AG04449 (cell line): ENCODE results near the gene SYNRG.
A peak's percentile ranks its signal among the peaks of the same experiment; 100 is the strongest.

Source experiments
- CTCF ChIA-PET: fragments of 350-600 bp; formaldehyde crosslinking; extraction: SDS; loops from one replicate; lab custom pipeline; 2021; ENCODE audit warnings: antibody characterized with exemption; lab: Yijun Ruan, JAX
- POLR2A ChIA-PET: fragments of 400-600, 350-600 bp; formaldehyde crosslinking; extraction: SDS; loops from one replicate; lab custom pipeline; 2020; ENCODE audit warnings: antibody characterized with exemption, inconsistent platforms; lab: Yijun Ruan, JAX
- DNase-seq: peaks from one replicate; pipeline ENCODE4 v3.0.0-alpha.2; 2010; ENCODE audit warnings: low read depth, low spot score
- H3K4me3 ChIP-seq: 2 replicates; pipeline ENCODE4 v1.5.1; 2011; ENCODE audit warnings: low read depth, mild to moderate bottlenecking, control low read depth, low read length
- CTCF ChIP-seq: IDR thresholded peaks from one replicate; pipeline ENCODE4 v1.5.1; 2011; ENCODE audit warnings: mild to moderate bottlenecking, moderate library complexity, low read length, control low read depth, inconsistent platforms; ENCODE audit not compliant: insufficient read depth; ENCODE audit errors: missing control alignments

SYNRG gene

DNA sequence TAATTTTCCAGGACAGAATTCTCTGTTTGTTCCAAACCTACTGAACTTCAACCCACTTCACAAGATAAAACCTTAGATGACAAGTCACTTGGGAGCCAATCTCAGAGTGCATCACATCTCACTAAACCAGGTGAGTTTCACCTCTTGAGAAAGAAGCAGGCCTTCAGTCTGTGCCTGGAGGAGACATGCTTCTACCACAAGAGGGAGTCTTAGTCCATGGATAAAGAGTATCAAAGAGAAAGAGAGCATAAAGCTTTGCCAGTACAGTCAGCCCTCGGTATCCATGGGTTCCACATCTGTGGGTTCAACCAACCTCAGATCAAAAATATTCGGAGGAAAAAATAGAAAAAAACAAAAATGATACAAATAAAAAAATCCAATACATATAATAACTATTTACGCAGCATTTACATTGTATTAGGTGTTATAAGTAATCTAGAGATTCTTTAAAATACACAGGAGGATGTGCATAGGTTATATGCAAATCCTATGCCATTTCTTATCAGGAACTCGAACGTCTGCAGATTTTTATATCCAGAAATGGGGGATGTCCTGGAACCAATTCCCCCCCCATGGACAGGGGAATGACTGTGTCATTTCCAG, 81.9 kb downstream of the SYNRG start:
- no peak overlapping the region for H3K4me3 ChIP-seq
- no peak for DNase-seq
- POLR2A ChIA-PET: no interaction called here
- CTCF ChIA-PET: interaction anchor here (0.6 to 4.2 kb wide), 17 partner anchors 10 to 318 kb away, joined by 3 to 52 read pairs (median 4); no protein-coding TSS in a partner anchor
- TF ChIP-seq CTCF: peak; percentile 67

DNA sequence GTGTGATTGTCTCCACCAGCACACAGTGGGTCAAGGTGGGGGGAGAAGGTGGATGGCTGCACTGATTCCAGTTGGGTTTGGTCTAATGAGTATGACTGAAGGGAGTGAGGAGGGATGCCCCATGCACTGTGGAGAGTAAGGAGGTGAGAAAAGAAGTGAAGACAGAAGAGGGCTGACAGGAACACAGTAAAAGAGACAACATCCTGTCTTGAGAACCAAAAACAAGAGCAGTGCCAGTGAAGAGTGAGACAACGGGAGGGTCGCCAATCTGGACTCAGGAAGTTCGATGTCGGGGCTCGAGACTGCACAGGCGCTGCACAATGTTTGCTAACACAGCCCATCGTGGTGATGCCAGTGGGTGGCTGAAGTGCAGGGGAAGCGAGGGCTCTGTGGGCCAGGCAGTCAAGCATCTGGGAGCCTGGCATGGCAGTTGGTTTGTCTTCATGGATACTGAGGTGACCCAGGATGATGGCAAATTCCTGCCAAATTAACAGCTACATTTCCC, 85.5 kb downstream of the SYNRG start:
- DNase-seq: no peak
- POLR2A ChIA-PET: no interaction called here
- no peak for TF ChIP-seq CTCF
- H3K4me3 ChIP-seq: no peak overlapping the region
- CTCF ChIA-PET: interaction anchor here (1.3 kb wide), 2 partner anchors 151 to 292 kb away, joined by 4 to 5 read pairs; no protein-coding TSS in a partner anchor

DNA sequence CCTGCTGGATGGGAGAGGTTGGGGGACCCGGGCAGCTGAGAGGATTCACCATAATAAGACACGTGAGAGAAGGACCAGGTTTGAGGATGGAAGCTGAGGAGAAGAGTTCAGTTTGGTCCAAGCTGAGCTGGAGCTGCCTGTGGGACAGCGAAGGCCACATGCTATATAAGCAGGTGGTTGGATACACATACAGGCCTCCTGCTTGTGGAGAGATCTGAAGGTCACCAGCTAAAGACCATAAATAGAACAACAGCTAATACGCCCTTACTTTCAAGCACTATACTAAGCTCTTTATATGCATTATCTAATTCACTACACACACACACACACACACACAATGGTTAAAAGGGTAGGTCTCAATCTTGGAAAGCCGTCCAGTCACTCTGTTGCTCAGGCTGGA, 87.4 kb downstream of the SYNRG start:
- no peak for DNase-seq
- no peak overlapping the region for H3K4me3 ChIP-seq
- no peak for TF ChIP-seq CTCF
- CTCF ChIA-PET: interaction anchor here (0.5 to 1.5 kb wide), 6 partner anchors 9 to 294 kb away, joined by 3 to 4 read pairs (median 3); no protein-coding TSS in a partner anchor
- POLR2A ChIA-PET: no interaction called here

DNA sequence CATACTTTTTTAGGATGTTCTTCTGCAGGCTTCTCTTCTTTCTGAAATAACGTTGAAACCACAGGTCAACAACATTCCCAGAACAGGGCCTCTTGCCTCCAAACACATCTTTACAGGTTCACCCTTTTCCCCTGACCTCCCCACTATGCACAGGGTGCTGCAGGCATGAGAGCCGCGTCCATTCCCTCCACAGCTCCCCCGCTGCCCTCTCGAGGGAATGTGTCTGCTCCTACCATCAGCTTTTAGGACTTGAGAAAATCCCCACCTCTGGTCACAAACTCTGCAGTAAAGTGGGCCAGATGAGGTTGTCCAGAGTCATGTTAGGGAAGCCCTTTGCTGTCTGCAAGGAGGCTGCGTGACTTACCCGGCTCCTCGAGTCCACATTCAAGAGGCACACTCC, 89.0 kb downstream of the SYNRG start:
- ChIA-PET POLR2A (interaction anchor here (0.7 kb wide), 1 partner anchor 16 kb away, joined by 4 read pairs; no protein-coding TSS in a partner anchor), CTCF (interaction anchor here (1.0 to 6.2 kb wide), 4 partner anchors 7 to 326 kb away, joined by 3 to 52 read pairs (median 4); no protein-coding TSS in a partner anchor)
- H3K4me3 ChIP-seq: no peak overlapping the region
- DNase-seq: no peak
- no peak for TF ChIP-seq CTCF

DNA sequence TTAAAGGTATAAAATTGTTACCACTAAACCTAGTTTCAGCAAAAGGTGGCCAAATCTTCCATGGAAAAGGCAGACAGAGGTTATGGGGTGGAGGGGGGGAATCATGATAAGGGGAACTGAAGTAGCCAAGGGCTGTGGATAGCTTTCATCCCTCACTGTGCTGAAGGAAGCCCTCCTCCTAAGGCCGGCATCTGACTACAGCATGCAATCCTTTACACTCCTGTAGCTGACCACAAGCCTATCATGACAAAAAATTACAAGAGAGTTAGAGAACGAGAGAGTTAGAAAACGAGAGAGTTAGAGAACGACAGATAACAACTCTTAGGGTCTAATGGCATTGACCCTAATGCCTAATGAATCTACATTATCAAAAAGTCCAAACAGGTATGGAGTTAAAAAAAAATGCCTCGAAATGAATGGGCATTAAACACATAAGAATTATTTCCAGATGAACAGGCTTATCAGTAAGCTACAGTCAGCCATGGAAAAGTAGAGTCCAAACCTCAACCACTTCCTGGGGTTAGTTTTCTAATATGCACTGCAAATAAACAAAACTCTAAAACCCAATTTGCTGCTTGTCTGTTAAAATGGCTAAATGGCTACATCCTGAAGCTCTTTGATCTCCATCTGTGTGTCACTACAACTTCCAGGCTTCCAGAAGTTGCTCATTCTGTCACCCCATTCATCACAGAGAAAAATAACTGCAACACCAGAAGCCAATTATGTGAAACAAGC, 89.8 kb downstream of the SYNRG start:
- ChIA-PET CTCF (interaction anchor here (0.7 to 6.2 kb wide), 7 partner anchors 7 to 327 kb away, joined by 3 to 52 read pairs (median 4); no protein-coding TSS in a partner anchor), POLR2A (no interaction called here)
- no peak overlapping the region for H3K4me3 ChIP-seq
- DNase-seq: no peak
- no peak for TF ChIP-seq CTCF

DNA sequence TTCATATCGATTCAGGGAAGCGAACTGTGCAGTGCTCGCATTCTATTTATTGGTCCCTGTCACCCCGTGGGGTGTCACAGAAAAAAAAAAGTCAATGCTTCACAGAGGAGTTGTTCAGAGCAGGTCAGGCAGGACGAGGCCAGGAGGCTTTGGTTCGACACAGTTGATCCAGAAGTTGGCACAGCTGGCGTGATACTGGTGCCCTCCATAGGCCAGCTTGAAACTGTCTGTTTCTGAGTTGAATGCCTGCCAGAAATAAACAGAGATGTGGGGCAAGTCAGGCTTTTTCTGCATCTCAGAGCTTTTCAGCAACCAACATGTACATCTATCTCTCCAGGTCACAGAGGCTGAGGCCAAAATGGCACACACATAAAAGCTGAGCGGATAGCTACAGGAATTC, 90.4 kb downstream of the SYNRG start:
- H3K4me3 ChIP-seq: no peak overlapping the region
- ChIA-PET CTCF (interaction anchor here (0.7 to 6.2 kb wide), 6 partner anchors 8 to 327 kb away, joined by 3 to 52 read pairs (median 4); no protein-coding TSS in a partner anchor), POLR2A (no interaction called here)
- no peak for DNase-seq
- no peak for TF ChIP-seq CTCF
